A549 (cell line): Measurements from ENCODE around the gene NUP50. TPM values are rescaled to one million over a fixed set of nuclear protein-coding genes. Genes with fewer than 3 reads are reported as not detected.

Experiments
- ATAC-seq, 2 experiments: fragments of 200-7000 bp in 1 of 2; fragments of >200 bp in 1 of 2; cut with Nextera tagmentation in 1 of 2; cut with Tn5 transposase in 1 of 2; 3 replicates each; pipeline versions ENCODE4 v1.8.0 to v1.9.1; 2018 to 2020; ENCODE audit warnings: mild to moderate bottlenecking in 1 of 2, moderate library complexity in 1 of 2
- CTCF ChIA-PET: fragments of 300-600 bp; sonication (Branson Sonifier 250); formaldehyde crosslinking; extraction: SDS; loops from one replicate; lab custom pipeline; 2021; ENCODE audit warnings: antibody characterized with exemption, inconsistent platforms; lab: Yijun Ruan, JAX
- POLR2A ChIA-PET: fragments of 350-600 bp; formaldehyde crosslinking; extraction: SDS; loops from one replicate; lab custom pipeline; 2021; ENCODE audit warnings: antibody characterized with exemption, inconsistent platforms; lab: Yijun Ruan, JAX
- DNase-seq, 2 experiments: peaks; one replicate each; pipeline versions ENCODE4 v3.0.0 to v3.0.0-alpha.2; 2011 to 2016; ENCODE audit warnings: low read depth in 1 of 2, low spot score in 1 of 2
- FAIRE-seq: peaks from 2 replicates; lab custom pipeline; 2011; peaks lifted over from hg19 to GRCh38; lab: Jason Lieb, UNC
- H3K27ac ChIP-seq, 2 experiments: fragments of >200 bp; sonication (Bioruptor Twin); formaldehyde crosslinking; 3 replicates each; pipeline ENCODE4 v1.5.1; 2016 to 2017
- H3K4me1 ChIP-seq: fragments of >200 bp; sonication (Bioruptor Twin); formaldehyde crosslinking; 3 replicates; pipeline ENCODE4 v1.6.1; 2016
- H3K4me2 ChIP-seq: fragments of >200 bp; sonication (Bioruptor Twin); formaldehyde crosslinking; 3 replicates; pipeline ENCODE4 v1.6.1; 2016
- H3K4me3 ChIP-seq: fragments of >200 bp; sonication (Bioruptor Twin); formaldehyde crosslinking; 3 replicates; pipeline ENCODE4 v1.5.1; 2016
- H3K9me3 ChIP-seq: fragments of >200 bp; sonication (Bioruptor Twin); formaldehyde crosslinking; 3 replicates; pipeline ENCODE4 v1.6.1; 2016
- CBX2 ChIP-seq: fragments of 200-600 bp; sonication (generic); IDR thresholded peaks from 2 replicates; pipeline ENCODE4 v1.6.1; 2016; ENCODE audit warnings: low read depth, mild to moderate bottlenecking, borderline replicate concordance
- CHD2 ChIP-seq: fragments of 150-350 bp; IDR thresholded peaks from 2 replicates; pipeline ENCODE4 v1.6.1; 2014; ENCODE audit warnings: low read length; ENCODE audit not compliant: partially characterized antibody
- CHD4 ChIP-seq: fragments of 200-600 bp; sonication (generic); IDR thresholded peaks from 2 replicates; pipeline ENCODE4 v1.6.1; 2016; ENCODE audit warnings: antibody characterized with exemption, mild to moderate bottlenecking, borderline replicate concordance
- CTCF ChIP-seq: fragments of >200 bp; sonication (Bioruptor Twin); formaldehyde crosslinking; IDR thresholded peaks from 3 replicates; pipeline ENCODE4 v1.5.1; 2016
- EHF ChIP-seq: fragments of 250-450 bp; sonication (Bioruptor Pico); IDR thresholded peaks from 2 replicates; pipeline ENCODE4 v1.5.0; 2020; ENCODE audit warnings: mild to moderate bottlenecking
- EP300 ChIP-seq, 2 experiments: fragments of >200 bp; sonication (Bioruptor Twin); formaldehyde crosslinking; IDR thresholded peaks; 2 replicates in 1 of 2; 3 replicates in 1 of 2; pipeline ENCODE4 v1.6.1; 2016 to 2017
- FOSB ChIP-seq: fragments of 250-450 bp; sonication (Bioruptor Pico); IDR thresholded peaks from 2 replicates; pipeline ENCODE4 v1.5.0; 2020; ENCODE audit warnings: mild to moderate bottlenecking, moderate library complexity
- GATA3 ChIP-seq: IDR thresholded peaks from 2 replicates; pipeline ENCODE4 v1.6.1; 2012; ENCODE audit warnings: borderline replicate concordance
- HEYL ChIP-seq: fragments of 250-450 bp; sonication (Bioruptor Pico); IDR thresholded peaks from 2 replicates; pipeline ENCODE4 v1.8.0; 2021; ENCODE audit warnings: mild to moderate bottlenecking, moderate library complexity
- HMGXB4 ChIP-seq: fragments of 250-450 bp; sonication (Bioruptor Pico); IDR thresholded peaks from 2 replicates; pipeline ENCODE4 v1.5.0; 2021; ENCODE audit warnings: mild to moderate bottlenecking, moderate library complexity, borderline replicate concordance
- HOXB5 ChIP-seq: fragments of 250-450 bp; sonication (Bioruptor Pico); IDR thresholded peaks from 2 replicates; pipeline ENCODE4 v1.5.0; 2020; ENCODE audit warnings: mild to moderate bottlenecking, moderate library complexity
- JUN ChIP-seq, 2 experiments: fragments of >200 bp; sonication (Bioruptor Twin); formaldehyde crosslinking; IDR thresholded peaks; 2 replicates in 1 of 2; 3 replicates in 1 of 2; pipeline ENCODE4 v1.6.1; 2016 to 2017
- MAFK ChIP-seq: fragments of 450-650 bp; IDR thresholded peaks from 2 replicates; pipeline ENCODE4 v1.6.1; 2014; ENCODE audit not compliant: partially characterized antibody
- NFE2L2 ChIP-seq: fragments of 150-350 bp; conservative IDR thresholded peaks from 2 replicates; pipeline ENCODE4 v1.6.1; 2014; ENCODE audit warnings: low read length
- NR3C1 ChIP-seq: fragments of >200 bp; sonication (Bioruptor Twin); formaldehyde crosslinking; IDR thresholded peaks from 3 replicates; pipeline ENCODE4 v1.6.1; 2017
- PHF8 ChIP-seq: fragments of 200-600 bp; sonication (generic); IDR thresholded peaks from 2 replicates; pipeline ENCODE4 v1.6.1; 2016; ENCODE audit warnings: low read depth, mild to moderate bottlenecking, antibody characterized with exemption, moderate library complexity, borderline replicate concordance
- POLR2A ChIP-seq: IDR thresholded peaks from 2 replicates; pipeline ENCODE4 v1.6.1; 2012; ENCODE audit warnings: mild to moderate bottlenecking, low read length
- REST ChIP-seq: fragments of 200-600 bp; sonication (generic); IDR thresholded peaks from 2 replicates; pipeline ENCODE4 v1.6.1; 2016; ENCODE audit warnings: antibody characterized with exemption, mild to moderate bottlenecking, moderate library complexity
- RNF2 ChIP-seq: fragments of 200-600 bp; sonication (generic); IDR thresholded peaks from 2 replicates; pipeline ENCODE4 v1.6.1; 2016; ENCODE audit warnings: low read depth, mild to moderate bottlenecking, antibody characterized with exemption, moderate library complexity, borderline replicate concordance
- SREBF2 ChIP-seq: fragments of 450-650 bp; IDR thresholded peaks from 2 replicates; pipeline ENCODE4 v1.6.1; 2014; ENCODE audit warnings: mild to moderate bottlenecking, moderate library complexity
- TFCP2L1 ChIP-seq: fragments of 250-450 bp; sonication (Bioruptor Pico); IDR thresholded peaks from 2 replicates; pipeline ENCODE4 v1.5.0; 2021; ENCODE audit warnings: mild to moderate bottlenecking
- USF2 ChIP-seq: fragments of 450-650 bp; IDR thresholded peaks from 2 replicates; pipeline ENCODE4 v1.6.1; 2014; ENCODE audit warnings: antibody characterized with exemption
- WGBS: methylation state at CpG from one replicate; pipeline ENCODE4 v1.1.6; 2017; ENCODE audit errors: missing lambda C conversion rate; 5-methylcytosine and 5-hydroxymethylcytosine counted together
- polyA plus RNA-seq, 4 experiments: library from polyadenylated mRNA; depleted of rRNA in 3 of 4; stranded (reverse); fragments of >200 nt; fragmentation: RNase III in 1 of 4; extraction: RNeasy Plus Mini Kit Qiagen cat#74134 plus additional on column Dnase treatment in 1 of 4; gene quantifications; 2 replicates in 3 of 4; 3 replicates in 1 of 4; pipeline ENCODE4 v1.2.3, GENCODE V29; 2011 to 2017

Gene NUP50
- polyA plus RNA-seq, 2 of the 4 experiments (the other 2 are of a cell fraction), result 16.7 to 25.3 TPM

GRCh38 chr22:45163099-45163450 lies 650 bp upstream of the NUP50 start (continued):
- no peak for TF ChIP-seq REST

GRCh38 chr22:45164270-45165088 lies 754 bp downstream of the NUP50 start:
- H3K9me3 ChIP-seq, result no peaks in the 10 kb centered on the region
- 2% methylated on average over 11 of the region's 59 CpGs for WGBS
- ATAC-seq (peak; percentile 46 to 63; a peak in 5 of 6 replicates), FAIRE-seq (no peak), DNase-seq (peak in 1 of 2 experiments; percentile 15)
- no peak for TF ChIP-seq CHD2
- TF ChIP-seq JUN (IDR thresholded peaks at IDR 0.05), result no peak
- TF ChIP-seq TFCP2L1, result no peak
- TF ChIP-seq NFE2L2, result no peak
- TF ChIP-seq RNF2, result no peak
- TF ChIP-seq CTCF, result no peak
- TF ChIP-seq PHF8, result no peak
- no peak for TF ChIP-seq FOSB (CRISPR knock-in tag)
- TF ChIP-seq POLR2A, result no peak
- no peak for TF ChIP-seq EHF (CRISPR knock-in tag)
- H3K4me1 ChIP-seq, result peaks cover 37% of the 10 kb centered on the region
- peak overlapping the region; percentile 98 for H3K4me2 ChIP-seq
- POLR2A ChIA-PET, result interaction anchor here (1.3 to 1.5 kb wide), 2 partner anchors 48 to 82 kb away, joined by 5 to 11 read pairs; no protein-coding TSS in a partner anchor
- H3K27ac ChIP-seq, result peak overlapping the region; percentile 93 to 97
- peak overlapping the region; percentile 74 for H3K4me3 ChIP-seq
- CTCF ChIA-PET, result interaction anchor here (0.7 to 1.3 kb wide), 3 partner anchors 12 to 208 kb away, joined by 3 read pairs; no protein-coding TSS in a partner anchor

- POLR2A ChIA-PET, result no interaction called here
- no peak overlapping the region for H3K4me3 ChIP-seq
- H3K4me1 ChIP-seq, result peaks cover 16% of the 10 kb centered on the region; the same call in 2 of the 3 replicates
- WGBS, result 84% methylated on average over 5 of the region's 5 CpGs
- DNase-seq, result no peak
- ATAC-seq, result no peak
- no peak overlapping the region for H3K27ac ChIP-seq
- H3K4me2 ChIP-seq, result no peak overlapping the region
- no peak for FAIRE-seq
- CTCF ChIA-PET, result interaction anchor here (1.7 kb wide), 1 partner anchor 10 kb away, joined by 4 read pairs; no protein-coding TSS in a partner anchor
- no peaks in the 10 kb centered on the region for H3K9me3 ChIP-seq
- TF ChIP-seq CHD4 (no peak), CBX2 (no peak), POLR2A (no peak), HOXB5 (CRISPR knock-in tag) (no peak), NR3C1 (no peak), EP300 (IDR thresholded peaks at IDR 0.05) (no peak), GATA3 (no peak), HEYL (CRISPR knock-in tag) (no peak), USF2 (no peak), MAFK (no peak), SREBF2 (no peak), HMGXB4 (CRISPR knock-in tag) (no peak), REST (no peak), CHD2 (no peak)
Observed at GRCh38 chr22:45166932-45167331, 3.2 kb downstream of the NUP50 start.
